Esophagus (tissue), 2 donors: ENCODE measurements around the gene RIN3. TPM values are rescaled to one million over a fixed set of nuclear protein-coding genes. Genes with fewer than 3 reads are reported as not detected.
A peak's percentile ranks its signal among the peaks of the same experiment; 100 is the strongest.

Source experiments
- H3K27ac ChIP-seq, 2 donors: one replicate each; pipeline ENCODE4 v1.5.1; 2013; ENCODE audit warnings: low read depth in 2 of 2, mild to moderate bottlenecking in 2 of 2, inconsistent platforms in 1 of 2, low read length in 1 of 2, moderate library complexity in 1 of 2
- H3K27me3 ChIP-seq, 2 donors: one replicate each; pipeline ENCODE4 v1.6.1; 2013; ENCODE audit warnings: low read length in 2 of 2, control low read depth in 1 of 2, mild to moderate bottlenecking in 1 of 2; ENCODE audit not compliant: insufficient read depth in 2 of 2, control insufficient read depth in 1 of 2
- H3K36me3 ChIP-seq, 2 donors: one replicate each; pipeline ENCODE4 v1.6.1; 2013; ENCODE audit warnings: low read length in 1 of 2; ENCODE audit not compliant: control insufficient read depth in 2 of 2, insufficient read depth in 2 of 2
- H3K4me1 ChIP-seq, 2 donors: one replicate each; pipeline ENCODE4 v1.6.1; 2013; ENCODE audit warnings: low read length in 1 of 2; ENCODE audit not compliant: control insufficient read depth in 2 of 2, insufficient read depth in 2 of 2
- H3K4me3 ChIP-seq, 2 donors: one replicate each; pipeline ENCODE4 v1.5.1; 2013; ENCODE audit warnings: low read length in 2 of 2, mild to moderate bottlenecking in 2 of 2, low read depth in 1 of 2, moderate library complexity in 1 of 2
- H3K9me3 ChIP-seq, 2 donors: one replicate each; pipeline ENCODE4 v1.6.1; 2013; ENCODE audit warnings: mild to moderate bottlenecking in 2 of 2, low read depth in 1 of 2, low read length in 1 of 2, moderate library complexity in 1 of 2; ENCODE audit not compliant: control insufficient read depth in 2 of 2, insufficient read depth in 1 of 2
- WGBS, 2 donors: extraction: QIAGEN DNeasy Blood & Tissue Kit; methylation state at CpG; one replicate each; pipeline ENCODE4 v1.1.7; 2013; 5-methylcytosine and 5-hydroxymethylcytosine counted together
- polyA plus RNA-seq, 2 donors: library from polyadenylated mRNA; stranded (reverse); fragments of 200-250 nt; gene quantifications; one replicate each; pipeline ENCODE4 v1.2.3, GENCODE V29; 2013
- donor health status: healthy with polysubstance abuse.
- donor health status: Bipolar disorder and iron deficiency.

The RIN3 gene
- polyA plus RNA-seq, 2 donors: 4.8 to 7.3 TPM

DNA sequence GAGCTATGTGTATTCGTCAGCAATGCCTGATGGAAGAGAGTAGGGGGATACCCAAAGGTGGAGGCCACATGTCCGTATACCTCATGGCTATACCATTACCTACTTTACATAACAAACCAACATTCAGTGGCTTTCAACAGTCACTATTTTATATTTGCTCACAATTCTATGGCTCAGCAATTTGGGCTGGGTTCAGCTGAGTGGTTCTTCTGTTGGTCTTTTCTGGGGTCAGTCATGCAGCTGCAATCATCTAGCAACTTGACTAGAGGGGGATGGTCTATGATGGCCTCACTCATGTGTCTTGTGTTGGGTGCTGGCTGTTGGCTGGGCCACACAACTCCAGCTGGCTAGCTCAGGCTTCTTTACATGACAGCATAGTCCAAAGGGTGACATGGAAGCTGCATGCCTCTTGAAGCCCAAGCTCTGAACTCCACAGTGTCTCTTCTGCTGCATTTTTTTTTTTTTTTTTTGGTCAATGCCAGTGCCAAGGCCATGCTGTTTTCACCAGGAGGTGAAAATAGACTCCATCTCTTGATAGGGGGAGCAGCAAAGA lies 53.7 kb downstream of the RIN3 start:
- Histone ChIP-seq H3K9me3 (peaks cover 0 to 4% of the 10 kb centered on the region in 2 donors), H3K4me1 (no peaks in the 10 kb centered on the region), H3K27ac (no peak overlapping the region), H3K27me3 (no peaks in the 10 kb centered on the region), H3K36me3 (no peaks in the 10 kb centered on the region), H3K4me3 (no peak overlapping the region)
- WGBS, 2 donors: 87 to 93% methylated on average over 2 of the region's 2 CpGs

DNA sequence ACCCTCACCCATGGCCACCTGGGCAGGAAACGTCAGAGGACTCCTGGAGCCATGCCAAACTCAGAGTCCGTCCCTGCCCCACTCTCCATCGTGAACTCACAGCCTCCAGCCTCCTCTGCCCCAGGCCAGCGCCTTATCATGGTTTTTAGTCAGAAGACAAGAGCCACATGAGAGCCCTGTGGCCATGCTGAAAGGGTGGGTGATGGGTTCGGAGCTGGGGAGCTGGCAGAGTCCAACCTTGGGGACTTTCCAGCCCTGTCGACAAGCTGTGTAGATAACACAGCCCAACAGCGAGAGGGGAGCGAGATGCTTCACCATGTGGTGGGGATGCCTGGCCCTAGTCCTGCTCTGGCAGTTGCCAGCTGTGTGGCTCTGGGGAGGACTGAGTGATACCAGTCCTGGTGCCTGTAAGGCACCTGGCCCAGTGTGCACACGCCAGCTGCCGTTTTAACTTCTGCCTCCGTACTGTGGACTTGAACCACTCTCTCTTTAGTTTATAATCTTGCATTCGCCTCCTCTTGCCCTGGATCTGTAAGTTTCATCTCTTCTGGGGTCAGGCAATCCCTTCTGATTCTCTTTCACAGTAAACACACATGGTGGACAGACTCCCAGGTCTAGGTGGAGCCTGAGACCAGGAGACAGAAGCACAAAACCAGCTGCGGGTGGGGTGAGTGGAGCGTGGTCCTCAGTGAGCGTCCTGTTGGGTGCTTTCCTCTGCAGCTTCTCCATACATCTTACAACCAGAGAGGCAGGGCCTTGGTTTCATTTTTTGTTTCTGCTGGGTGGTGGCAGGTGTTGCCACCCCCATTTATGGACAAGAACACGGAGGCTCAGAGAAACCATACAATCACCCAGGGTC lies 55.3 kb downstream of the RIN3 start:
- Histone ChIP-seq H3K9me3 (peaks cover 0 to 4% of the 10 kb centered on the region in 2 donors), H3K36me3 (no peaks in the 10 kb centered on the region), H3K27me3 (no peaks in the 10 kb centered on the region), H3K4me3 (no peak overlapping the region), H3K4me1 (peaks cover 0 to 3% of the 10 kb centered on the region in 2 donors), H3K27ac (no peak overlapping the region)
- 74 to 78% methylated on average over 16 of the region's 16 CpGs for WGBS, 2 donors

DNA sequence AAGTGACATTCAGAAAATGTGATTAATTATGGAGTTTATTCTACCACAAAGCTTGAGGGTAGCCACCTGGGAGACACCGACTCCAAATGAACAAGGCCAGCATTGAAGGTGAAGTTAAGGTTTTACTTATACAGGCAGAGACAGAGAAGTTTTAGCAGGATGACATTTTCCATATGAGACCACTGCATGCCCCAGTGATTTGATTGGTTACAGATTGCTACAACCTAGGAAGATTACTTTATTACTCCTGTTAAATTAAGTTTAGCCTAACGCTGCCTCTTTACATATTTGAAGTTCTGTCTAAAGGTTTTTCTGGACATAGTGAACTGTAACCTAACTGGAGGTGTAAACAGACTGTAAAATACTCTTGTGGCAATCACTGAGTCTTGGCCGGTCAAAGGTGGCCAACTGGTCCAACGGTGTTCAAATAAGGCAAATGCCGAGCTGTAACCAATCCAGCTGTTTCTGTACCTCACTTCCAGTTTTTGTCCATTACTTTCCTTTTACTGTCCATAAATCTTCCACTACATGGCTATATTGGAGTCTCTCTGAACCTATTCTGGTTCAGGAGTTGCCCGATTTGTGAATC lies 57.2 kb downstream of the RIN3 start:
- Histone ChIP-seq H3K4me1 (peaks cover 3% of the 10 kb centered on the region in 2 donors), H3K4me3 (no peak overlapping the region), H3K27me3 (no peaks in the 10 kb centered on the region), H3K27ac (no peak overlapping the region), H3K36me3 (no peaks in the 10 kb centered on the region), H3K9me3 (peaks cover 0 to 4% of the 10 kb centered on the region in 2 donors)
- whole genome bisulfite sequencing, 2 donors: 80 to 93% methylated on average over 6 of the region's 6 CpGs

DNA sequence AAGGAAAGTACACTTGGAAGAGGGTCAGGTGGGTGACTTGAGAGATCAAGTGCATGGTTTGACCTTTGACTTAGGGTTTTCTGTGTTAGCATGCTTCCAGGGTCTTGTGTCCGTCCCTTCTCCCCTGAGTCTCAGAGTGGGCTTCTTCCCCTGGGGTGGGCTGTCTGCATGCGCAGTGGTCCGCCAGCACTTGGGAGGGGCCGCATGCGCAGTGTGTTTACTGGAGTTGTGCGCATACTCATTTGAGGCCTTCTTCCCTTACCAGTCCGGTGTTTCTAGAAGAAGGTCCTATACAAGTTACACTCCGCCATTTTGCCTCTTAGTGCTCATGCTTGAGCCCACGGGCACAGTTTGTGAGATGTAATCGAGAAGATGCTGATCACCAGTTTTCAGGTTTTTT lies 58.5 kb downstream of the RIN3 start:
- Histone ChIP-seq H3K36me3 (peaks cover under 1% of the 10 kb centered on the region in 2 donors), H3K9me3 (peaks cover 0 to 4% of the 10 kb centered on the region in 2 donors), H3K27ac (no peak overlapping the region), H3K4me3 (no peak overlapping the region), H3K27me3 (no peaks in the 10 kb centered on the region), H3K4me1 (peaks cover 3 to 5% of the 10 kb centered on the region in 2 donors)
- 95 to 97% methylated on average over 10 of the region's 10 CpGs for WGBS, 2 donors

- 65 to 67% methylated on average over 8 of the region's 8 CpGs for WGBS, 2 donors
- no peaks in the 10 kb centered on the region for H3K27me3 ChIP-seq
Measured at GRCh38 chr14:92573761-92574498, 60.3 kb downstream of the RIN3 start.

DNA sequence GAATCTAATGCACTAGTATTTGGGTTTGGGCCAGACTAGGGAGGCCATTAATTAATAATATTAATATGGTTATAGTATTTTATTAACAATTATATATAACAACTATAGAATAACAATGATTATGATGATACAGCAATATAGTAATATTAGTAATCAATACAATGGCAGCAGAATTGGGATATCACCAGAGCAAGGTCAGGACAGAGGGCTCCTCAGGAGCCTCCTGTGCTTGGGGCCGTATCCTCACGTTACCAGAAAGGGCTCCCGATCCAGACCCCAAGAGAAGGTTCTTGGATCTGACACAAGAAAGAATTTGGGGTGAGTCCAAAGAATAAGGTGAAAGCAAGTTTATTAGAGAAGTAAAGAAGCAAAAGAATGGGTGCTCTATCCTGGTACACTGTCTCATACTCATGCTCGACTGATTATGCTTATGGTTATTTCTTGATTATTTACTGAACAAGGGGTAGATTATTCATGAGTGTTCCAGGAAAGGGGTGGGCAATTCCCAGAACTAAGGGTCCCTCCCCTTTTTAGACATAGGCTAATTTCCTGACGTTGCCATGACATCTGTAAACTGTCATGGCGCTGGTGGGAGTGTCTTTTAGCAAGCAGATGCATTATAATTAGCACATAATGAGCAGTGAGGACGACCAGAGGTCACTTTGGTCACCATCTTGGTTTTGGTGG lies 61.6 kb downstream of the RIN3 start:
- Histone ChIP-seq H3K27me3 (no peaks in the 10 kb centered on the region), H3K4me3 (no peak overlapping the region), H3K4me1 (peaks cover 3 to 5% of the 10 kb centered on the region in 2 donors), H3K9me3 (no peaks in the 10 kb centered on the region), H3K36me3 (peaks cover 5 to 7% of the 10 kb centered on the region in 2 donors), H3K27ac (no peak overlapping the region)
- 83 to 85% methylated on average over 7 of the region's 7 CpGs for WGBS, 2 donors

More at GRCh38 chr14:92573761-92574498, 60.3 kb downstream of the RIN3 start:
- Histone ChIP-seq H3K27ac (no peak overlapping the region), H3K36me3 (peaks cover 5 to 7% of the 10 kb centered on the region in 2 donors), H3K9me3 (no peaks in the 10 kb centered on the region), H3K4me3 (no peak overlapping the region), H3K4me1 (peaks cover 3 to 5% of the 10 kb centered on the region in 2 donors)

DNA sequence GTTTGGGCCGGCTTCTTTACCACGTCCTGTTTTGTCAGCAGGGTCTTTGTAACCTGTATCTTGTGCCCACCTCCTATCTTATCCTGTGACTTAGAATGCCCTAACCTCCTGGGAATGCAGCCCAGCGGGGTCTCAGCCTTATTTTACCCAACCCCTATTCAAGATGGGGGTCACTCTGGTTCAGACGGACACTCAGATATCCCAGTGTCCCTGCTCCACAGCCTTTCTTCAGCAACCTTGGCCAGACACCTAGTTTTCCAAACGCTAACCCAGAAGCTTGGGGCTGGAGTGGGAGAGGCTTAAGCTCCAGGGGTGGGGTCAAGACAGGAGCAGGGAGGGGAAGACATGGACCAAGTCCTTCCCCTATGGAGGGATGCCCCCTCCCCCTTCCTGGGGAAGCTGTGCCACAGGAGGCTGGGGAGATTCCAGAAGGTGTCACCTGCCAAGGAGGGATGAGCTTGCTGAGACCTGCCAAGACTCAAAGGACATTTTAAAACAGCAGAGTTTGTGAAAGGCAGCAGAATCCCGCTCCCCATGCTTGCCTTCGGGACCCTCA lies 62.2 kb downstream of the RIN3 start:
- no peak overlapping the region for H3K27ac ChIP-seq
- no peak overlapping the region for H3K4me3 ChIP-seq
- WGBS, 2 donors: 72 to 81% methylated on average over 7 of the region's 7 CpGs

DNA sequence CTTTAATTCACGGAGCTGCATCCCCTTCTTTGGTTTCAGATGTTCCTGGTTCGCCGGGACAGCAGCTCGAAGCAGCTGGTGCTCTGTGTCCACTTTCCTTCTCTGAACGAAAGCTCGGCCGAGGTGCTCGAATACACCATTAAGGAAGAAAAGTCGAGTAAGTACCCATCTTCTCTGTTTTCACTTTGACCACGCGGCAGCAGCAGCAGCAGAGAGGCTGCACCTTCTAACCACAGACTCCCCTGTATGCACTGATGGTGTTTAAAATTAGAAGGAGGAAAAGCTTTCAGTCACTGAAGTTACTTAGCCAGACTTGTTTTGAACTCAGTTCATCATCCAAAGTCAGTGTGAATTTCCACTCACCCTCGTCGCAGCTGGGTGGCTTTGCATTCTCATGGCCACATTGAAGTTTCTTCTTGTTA lies 63.8 kb downstream of the RIN3 start:
- H3K4me1 ChIP-seq: peaks cover 3 to 5% of the 10 kb centered on the region in 2 donors
- no peak overlapping the region for H3K4me3 ChIP-seq
- no peaks in the 10 kb centered on the region for H3K27me3 ChIP-seq
- peaks cover 7 to 10% of the 10 kb centered on the region in 2 donors for H3K36me3 ChIP-seq
- WGBS, 2 donors: 75 to 79% methylated on average over 13 of the region's 13 CpGs
- no peaks in the 10 kb centered on the region for H3K9me3 ChIP-seq
- H3K27ac ChIP-seq: peak overlapping the region in 1 of 2 donors; percentile 16

More for the DNA sequence above, 62.2 kb downstream of the RIN3 start:
- H3K4me1 ChIP-seq: peaks cover 3 to 5% of the 10 kb centered on the region in 2 donors
- peaks cover 7 to 9% of the 10 kb centered on the region in 2 donors for H3K36me3 ChIP-seq
- no peaks in the 10 kb centered on the region for H3K9me3 ChIP-seq
- no peaks in the 10 kb centered on the region for H3K27me3 ChIP-seq
